Activated T-cell treated with anti-CD3 and anti-CD28 coated beads, Interleukin-2, amount 50 U/mL, for 4 hours (primary cell): ENCODE data around the gene GRB10. TPM values are rescaled to one million over a fixed set of nuclear protein-coding genes. Genes with fewer than 3 reads are reported as not detected.
"Not testable (repeated sequence)": the region's sequence is repeated elsewhere in the genome, so short reads cannot be mapped to it uniquely, and the experiment has no call there.

Experiments used
- ATAC-seq, 2 donors: fragments of 200-7000 bp; cut with Tn5 transposase; one replicate each; pipeline ENCODE4 v1.10.0; 2021
- DNase-seq: peaks from one replicate; pipeline ENCODE4 v3.0.0-alpha.2; 2020
- H3K27me3 Mint-ChIP-seq: one replicate; pipeline ENCODE4 v1.8.0; 2021; ENCODE audit warnings: low read depth, mixed read lengths
- H3K36me3 Mint-ChIP-seq: one replicate; pipeline ENCODE4 v1.8.0; 2022; ENCODE audit warnings: mixed read lengths; ENCODE audit not compliant: insufficient read depth
- H3K4me1 Mint-ChIP-seq: one replicate; pipeline ENCODE4 v1.8.0; 2021; ENCODE audit warnings: low read depth, mixed read lengths
- H3K4me3 Mint-ChIP-seq: one replicate; pipeline ENCODE4 v1.8.0; 2021; ENCODE audit warnings: mild to moderate bottlenecking, moderate library complexity, mixed read lengths
- H3K9me3 Mint-ChIP-seq: one replicate; pipeline ENCODE4 v1.8.0; 2021; ENCODE audit warnings: mixed read lengths
- total RNA-seq, 3 donors: library from RNA; stranded (reverse); gene quantifications; one replicate each; pipeline ENCODE4 v1.2.1, GENCODE V29; 2021

Gene GRB10
- total RNA-seq, 3 donors from 2014 or later = 1.3 to 3.7 (median 3.3) TPM

DNA sequence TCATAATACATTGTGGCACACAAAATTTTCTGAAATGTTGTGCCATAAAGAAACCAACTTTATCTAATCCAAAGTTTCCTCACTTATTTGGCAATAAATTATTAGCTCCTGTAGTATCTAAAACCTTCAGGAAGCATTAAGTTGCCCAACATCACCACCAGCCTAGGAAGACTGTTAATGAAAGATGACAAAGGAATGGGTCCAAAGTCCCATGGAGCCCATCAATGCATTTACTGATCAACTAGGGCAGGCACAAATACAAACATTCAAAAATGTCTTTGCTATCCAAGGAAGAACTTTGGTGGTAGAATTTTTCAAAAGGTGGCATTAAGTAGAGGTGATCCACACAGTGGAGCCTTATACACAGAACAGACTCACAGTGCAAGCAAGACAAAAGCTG is 4.5 kb downstream of the GRB10 start:
- Mint-ChIP-seq H3K9me3 (no peaks in the 10 kb centered on the region), H3K36me3 (no peaks in the 10 kb centered on the region), H3K4me1 (peaks cover 10% of the 10 kb centered on the region), H3K4me3 (no peak overlapping the region), H3K27me3 (peaks cover 20% of the 10 kb centered on the region)
- DNase-seq = no peak
- ATAC-seq = no peak

DNA sequence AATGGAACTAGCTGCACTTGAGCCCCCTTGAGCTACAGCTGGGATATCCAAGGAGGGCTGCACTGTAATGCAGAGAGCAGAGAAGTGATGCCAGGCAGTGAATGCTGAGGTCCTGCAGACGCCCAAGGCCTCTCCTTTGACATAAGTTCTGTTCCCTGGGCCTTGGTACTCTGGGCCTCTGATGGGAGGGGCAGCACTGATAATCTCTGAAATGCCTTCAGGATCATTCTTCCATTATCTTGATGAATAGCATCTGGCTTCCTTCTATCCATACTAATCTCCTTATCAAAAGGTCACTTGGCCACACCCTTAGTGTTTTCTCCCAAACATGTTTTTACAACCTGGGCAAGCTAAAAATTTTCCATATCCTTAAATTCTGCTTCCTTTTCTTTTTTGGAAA is 6.9 kb downstream of the GRB10 start:
- no peaks in the 10 kb centered on the region for H3K4me1 Mint-ChIP-seq
- DNase-seq (no peak), ATAC-seq (no peak)
- H3K4me3 Mint-ChIP-seq = no peak overlapping the region
- peaks cover 8% of the 10 kb centered on the region for H3K27me3 Mint-ChIP-seq
- no peaks in the 10 kb centered on the region for H3K9me3 Mint-ChIP-seq
- no peaks in the 10 kb centered on the region for H3K36me3 Mint-ChIP-seq

DNA sequence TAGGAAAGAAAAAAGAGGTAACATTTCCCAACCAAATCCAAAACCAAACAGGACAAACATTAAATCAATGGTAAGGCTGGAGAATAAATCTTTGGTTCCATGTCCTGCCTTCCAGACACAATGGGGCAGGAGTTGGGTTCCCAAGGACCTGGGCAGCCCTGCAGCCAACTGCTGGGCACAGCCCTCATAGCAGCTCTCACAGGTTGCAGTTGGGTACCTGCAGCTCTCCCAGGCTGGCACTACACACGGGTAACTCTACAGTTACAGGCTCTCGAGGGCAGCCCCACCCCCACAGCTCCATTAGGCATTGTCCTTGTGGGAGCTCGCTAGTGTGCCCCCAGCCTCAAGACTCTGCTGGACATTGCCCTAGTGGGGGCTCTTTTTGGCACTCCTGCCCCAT is 7.5 kb downstream of the GRB10 start:
- H3K9me3 Mint-ChIP-seq = no peaks in the 10 kb centered on the region
- H3K4me3 Mint-ChIP-seq = no peak overlapping the region
- DNase-seq (no peak), ATAC-seq (no peak)
- H3K4me1 Mint-ChIP-seq = no peaks in the 10 kb centered on the region
- H3K27me3 Mint-ChIP-seq = peaks cover 7% of the 10 kb centered on the region
- H3K36me3 Mint-ChIP-seq = no peaks in the 10 kb centered on the region

DNA sequence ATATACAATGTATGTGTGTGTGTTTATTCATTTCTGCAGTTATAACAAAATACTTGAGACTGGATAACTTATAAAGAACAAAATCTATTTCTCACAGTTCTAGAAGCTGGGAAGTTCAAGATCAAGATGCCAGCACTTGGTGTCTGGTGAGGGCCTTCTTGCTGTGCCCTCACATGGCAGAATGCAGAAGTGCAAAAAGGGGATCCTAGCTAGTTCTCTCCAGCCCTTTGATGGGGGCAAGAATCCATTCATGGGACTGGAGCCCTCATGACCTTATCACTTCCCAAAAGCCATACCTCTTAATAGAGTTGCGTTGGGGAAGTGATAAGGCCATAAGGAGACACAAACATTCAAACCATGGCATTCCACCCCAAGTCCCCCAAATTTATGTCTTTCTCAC is 8.4 kb downstream of the GRB10 start:
- no peaks in the 10 kb centered on the region for H3K9me3 Mint-ChIP-seq
- ATAC-seq = no peak
- no peaks in the 10 kb centered on the region for H3K27me3 Mint-ChIP-seq
- H3K4me1 Mint-ChIP-seq = no peaks in the 10 kb centered on the region
- no peak overlapping the region for H3K4me3 Mint-ChIP-seq
- DNase-seq = no peak
- H3K36me3 Mint-ChIP-seq = no peaks in the 10 kb centered on the region

GRCh38 chr7:50773071-50773470 is 9.6 kb downstream of the GRB10 start:
- not testable (repeated sequence) for H3K27me3 Mint-ChIP-seq, H3K4me1 Mint-ChIP-seq, ATAC-seq, H3K36me3 Mint-ChIP-seq, DNase-seq, H3K4me3 Mint-ChIP-seq, H3K9me3 Mint-ChIP-seq

DNA sequence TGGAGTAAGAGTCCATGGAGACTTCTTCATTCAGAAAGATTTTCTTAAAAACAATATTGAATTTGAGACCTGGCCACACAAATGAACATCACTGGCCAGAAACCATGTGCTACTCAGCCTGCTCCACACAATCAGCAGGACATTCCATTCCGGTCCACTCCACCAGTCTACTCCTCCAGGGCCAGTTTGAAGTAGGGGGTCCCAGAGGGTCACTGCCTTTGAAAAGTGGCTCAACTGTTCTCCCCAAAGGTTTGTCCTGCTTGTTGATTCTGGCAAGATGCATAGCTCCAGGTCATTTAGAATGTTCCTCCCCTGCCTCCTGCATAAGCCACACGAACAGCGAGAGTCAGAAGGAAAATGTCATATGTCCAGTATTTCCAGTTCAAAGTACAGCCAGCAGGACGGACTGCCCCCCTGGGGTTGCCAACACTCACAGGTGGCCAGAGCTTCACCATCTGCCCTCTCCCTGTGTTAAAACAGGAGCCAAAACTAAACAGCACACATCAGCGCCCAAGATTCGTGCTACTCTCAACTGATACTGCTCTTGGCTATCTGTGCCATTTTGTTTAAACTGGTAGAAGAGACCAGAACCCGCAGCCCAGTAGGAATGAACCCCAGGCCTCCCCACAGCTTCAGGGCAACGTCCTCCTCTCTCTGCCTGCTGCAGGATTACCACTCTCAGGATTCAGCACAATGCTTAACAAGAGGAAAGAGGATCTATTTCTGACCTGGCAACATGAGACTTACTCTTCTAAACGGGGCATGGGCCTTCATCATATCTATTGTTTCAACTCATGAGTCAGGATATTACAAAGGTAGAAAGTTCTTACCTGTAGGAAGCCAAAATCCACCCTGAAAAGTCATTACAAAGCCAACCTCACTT is 11.3 kb downstream of the GRB10 start:
- no peak for ATAC-seq
- no peaks in the 10 kb centered on the region for H3K36me3 Mint-ChIP-seq
- no peak overlapping the region for H3K4me3 Mint-ChIP-seq
- H3K4me1 Mint-ChIP-seq = no peaks in the 10 kb centered on the region
- no peak for DNase-seq
- no peaks in the 10 kb centered on the region for H3K27me3 Mint-ChIP-seq
- no peaks in the 10 kb centered on the region for H3K9me3 Mint-ChIP-seq

- DNase-seq (no peak), ATAC-seq (no peak)
- Mint-ChIP-seq H3K4me3 (no peak overlapping the region), H3K36me3 (peaks cover 4% of the 10 kb centered on the region), H3K27me3 (no peaks in the 10 kb centered on the region), H3K4me1 (no peaks in the 10 kb centered on the region), H3K9me3 (peaks cover 8% of the 10 kb centered on the region)
These were observed 13.9 kb downstream of the GRB10 start for GRCh38 chr7:50768485-50769474.

- DNase-seq (no peak), ATAC-seq (no peak)
- Mint-ChIP-seq H3K9me3 (peaks cover 8% of the 10 kb centered on the region), H3K4me1 (peaks cover 5% of the 10 kb centered on the region), H3K4me3 (no peak overlapping the region), H3K27me3 (no peaks in the 10 kb centered on the region), H3K36me3 (peaks cover 4% of the 10 kb centered on the region)
These were observed 15.9 kb downstream of the GRB10 start for GRCh38 chr7:50766849-50767207.

DNA sequence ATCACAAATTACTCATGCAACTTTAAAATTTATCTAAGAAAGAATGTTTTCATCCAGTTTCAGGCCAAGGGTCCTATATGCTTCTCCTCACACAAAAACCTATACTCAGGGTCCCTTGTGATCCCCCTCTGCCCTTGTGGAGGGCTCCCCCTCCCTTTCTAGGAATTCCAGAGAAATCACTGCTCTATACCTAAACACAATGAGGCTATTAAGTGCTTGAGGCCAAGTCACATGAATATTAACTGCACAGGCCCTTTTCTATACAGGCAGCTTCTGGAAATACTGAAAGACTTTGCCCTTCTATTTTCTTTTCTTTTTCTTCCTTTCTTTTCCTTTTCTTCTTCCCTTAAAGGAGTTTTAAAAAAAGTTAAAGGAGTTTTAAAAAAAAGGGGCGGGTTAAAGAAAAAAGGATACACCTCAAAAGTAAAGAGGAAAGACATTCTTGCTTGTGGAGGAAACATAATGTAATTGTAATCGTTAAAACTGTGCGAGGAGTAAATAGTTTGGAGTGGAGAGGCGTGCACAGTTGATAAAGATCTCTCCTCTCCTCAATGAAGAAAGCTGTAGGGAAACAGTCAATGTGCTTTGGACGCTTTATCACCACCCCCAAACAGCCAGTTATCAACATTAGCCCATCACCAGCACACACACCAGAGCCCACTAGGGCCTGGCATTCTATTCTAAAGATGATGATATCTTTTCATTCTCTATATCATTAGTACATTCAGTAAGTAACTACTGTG is 16.4 kb downstream of the GRB10 start:
- peaks cover 4% of the 10 kb centered on the region for H3K36me3 Mint-ChIP-seq
- H3K4me3 Mint-ChIP-seq = no peak overlapping the region
- peaks cover 10% of the 10 kb centered on the region for H3K4me1 Mint-ChIP-seq
- ATAC-seq = no peak
- H3K9me3 Mint-ChIP-seq = peaks cover 8% of the 10 kb centered on the region
- H3K27me3 Mint-ChIP-seq = no peaks in the 10 kb centered on the region
- DNase-seq = no peak

- Mint-ChIP-seq H3K4me3 (no peak overlapping the region), H3K9me3 (peaks cover 8% of the 10 kb centered on the region), H3K4me1 (peaks cover 14% of the 10 kb centered on the region), H3K36me3 (peaks cover 4% of the 10 kb centered on the region), H3K27me3 (no peaks in the 10 kb centered on the region)
- DNase-seq (no peak), ATAC-seq (no peak)
These were observed 20.4 kb downstream of the GRB10 start for GRCh38 chr7:50762337-50762736.

DNA sequence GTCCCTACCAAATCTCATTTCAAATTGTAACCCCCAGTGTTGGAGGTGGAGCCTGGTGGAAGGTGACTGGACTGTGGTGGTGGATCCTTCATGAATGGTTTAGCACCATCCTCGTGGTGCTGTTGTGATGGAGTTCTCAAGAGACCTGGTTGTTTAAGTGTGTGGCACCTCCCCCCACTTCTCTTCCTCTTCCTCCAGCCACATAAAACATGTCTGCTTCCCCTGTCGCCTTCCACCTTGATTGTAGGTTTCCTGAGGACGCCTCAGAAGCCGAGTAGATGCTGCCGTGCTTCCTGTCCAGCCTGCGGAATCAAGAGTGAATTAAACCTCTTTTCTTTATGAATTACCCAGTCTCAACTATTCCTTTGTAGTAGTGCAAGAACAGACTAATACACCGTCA is 21.0 kb downstream of the GRB10 start:
- Mint-ChIP-seq H3K36me3 (peaks cover 4% of the 10 kb centered on the region), H3K4me1 (peaks cover 14% of the 10 kb centered on the region), H3K4me3 (no peak overlapping the region), H3K9me3 (peaks cover 8% of the 10 kb centered on the region), H3K27me3 (no peaks in the 10 kb centered on the region)
- ATAC-seq = no peak
- DNase-seq = no peak

DNA sequence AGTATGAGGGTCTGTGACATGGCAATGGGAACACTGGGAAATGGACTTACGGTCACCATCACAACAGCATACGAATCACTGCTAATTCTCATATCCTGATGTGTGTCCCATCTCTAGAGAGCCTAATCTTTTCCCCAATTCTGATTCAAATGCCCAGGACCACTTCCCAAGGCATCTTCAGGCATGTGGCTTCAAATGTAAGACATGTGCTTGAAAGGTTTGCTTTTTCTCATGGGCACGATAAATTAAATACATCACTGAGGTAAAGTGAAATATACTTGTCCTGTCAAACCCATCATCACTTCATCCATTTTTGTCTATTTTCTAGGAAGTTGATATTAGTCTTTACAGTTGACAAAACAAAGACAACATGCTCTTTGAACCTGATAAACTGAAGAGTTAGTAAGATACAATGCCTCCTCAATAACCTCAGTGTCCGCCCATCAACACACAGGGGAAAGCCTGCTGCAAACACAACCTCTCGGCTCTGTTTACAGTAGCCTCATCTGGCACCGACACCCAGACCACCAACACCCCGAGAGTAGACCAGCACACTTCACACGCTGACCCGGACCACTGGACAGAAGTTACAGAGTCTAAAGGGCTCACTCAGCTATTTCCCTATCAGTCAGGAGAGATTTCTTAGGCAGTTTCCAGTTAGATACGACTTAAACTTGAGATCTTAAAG is 24.8 kb downstream of the GRB10 start:
- peaks cover 22% of the 10 kb centered on the region for H3K4me1 Mint-ChIP-seq
- no peak for DNase-seq

DNA sequence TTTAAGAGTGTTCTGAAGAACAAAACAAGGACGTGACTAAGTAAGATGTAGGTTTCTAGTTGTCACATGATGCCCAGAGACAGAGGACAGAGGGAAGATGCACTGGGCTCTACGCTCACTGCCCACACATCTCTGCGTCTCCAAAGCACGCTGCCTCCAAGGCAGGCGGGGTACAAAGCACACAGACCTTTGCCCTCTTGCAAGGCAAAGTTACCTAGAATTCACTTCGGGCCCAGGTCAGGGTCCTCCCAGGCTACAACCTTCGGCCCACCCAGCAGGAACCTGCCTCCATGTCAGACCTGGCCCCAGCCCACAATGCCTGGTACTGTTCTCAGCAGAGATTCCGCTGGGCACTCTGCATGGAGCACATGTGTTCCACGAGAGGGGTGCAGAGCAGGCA is 26.5 kb downstream of the GRB10 start:
- Mint-ChIP-seq H3K27me3 (no peaks in the 10 kb centered on the region), H3K4me1 (peaks cover 11% of the 10 kb centered on the region), H3K36me3 (no peaks in the 10 kb centered on the region), H3K4me3 (no peak overlapping the region), H3K9me3 (no peaks in the 10 kb centered on the region)
- ATAC-seq (no peak), DNase-seq (no peak)

More for the DNA sequence above, 24.8 kb downstream of the GRB10 start:
- no peaks in the 10 kb centered on the region for H3K9me3 Mint-ChIP-seq
- no peak overlapping the region for H3K4me3 Mint-ChIP-seq
- no peak for ATAC-seq
- H3K27me3 Mint-ChIP-seq = no peaks in the 10 kb centered on the region
- H3K36me3 Mint-ChIP-seq = no peaks in the 10 kb centered on the region

DNA sequence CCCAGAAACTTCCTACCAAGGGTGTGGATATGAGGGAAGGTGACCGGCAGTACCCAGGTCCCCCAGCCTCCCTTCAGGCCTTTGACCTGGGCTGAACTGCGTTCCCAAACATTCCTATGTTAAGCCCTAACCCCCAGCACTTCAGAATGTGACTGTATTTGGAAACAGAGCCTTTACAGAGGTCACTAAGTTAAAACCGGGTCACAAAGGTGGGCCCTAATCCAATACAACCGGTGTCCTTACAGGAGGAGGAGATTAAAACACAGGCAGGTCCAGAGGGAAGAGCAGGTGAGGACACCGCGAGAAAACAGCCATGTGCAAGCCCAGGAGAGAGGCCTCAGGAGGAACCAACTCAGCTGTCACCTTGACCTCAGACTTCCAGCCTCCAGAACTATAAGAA is 28.0 kb downstream of the GRB10 start:
- Mint-ChIP-seq H3K36me3 (no peaks in the 10 kb centered on the region), H3K4me3 (no peak overlapping the region), H3K27me3 (no peaks in the 10 kb centered on the region)

More for the DNA sequence above, 28.0 kb downstream of the GRB10 start:
- ATAC-seq (no peak), DNase-seq (no peak)
- Mint-ChIP-seq H3K4me1 (peaks cover 8% of the 10 kb centered on the region), H3K9me3 (no peaks in the 10 kb centered on the region)
